Measurements from ENCODE around the gene OPA3.
A peak's percentile ranks its signal among the peaks of the same experiment; 100 is the strongest.
"Not testable (repeated sequence)": the region's sequence is repeated elsewhere in the genome, so short reads cannot be mapped to it uniquely, and the experiment has no call there.

OPA3 gene

DNA sequence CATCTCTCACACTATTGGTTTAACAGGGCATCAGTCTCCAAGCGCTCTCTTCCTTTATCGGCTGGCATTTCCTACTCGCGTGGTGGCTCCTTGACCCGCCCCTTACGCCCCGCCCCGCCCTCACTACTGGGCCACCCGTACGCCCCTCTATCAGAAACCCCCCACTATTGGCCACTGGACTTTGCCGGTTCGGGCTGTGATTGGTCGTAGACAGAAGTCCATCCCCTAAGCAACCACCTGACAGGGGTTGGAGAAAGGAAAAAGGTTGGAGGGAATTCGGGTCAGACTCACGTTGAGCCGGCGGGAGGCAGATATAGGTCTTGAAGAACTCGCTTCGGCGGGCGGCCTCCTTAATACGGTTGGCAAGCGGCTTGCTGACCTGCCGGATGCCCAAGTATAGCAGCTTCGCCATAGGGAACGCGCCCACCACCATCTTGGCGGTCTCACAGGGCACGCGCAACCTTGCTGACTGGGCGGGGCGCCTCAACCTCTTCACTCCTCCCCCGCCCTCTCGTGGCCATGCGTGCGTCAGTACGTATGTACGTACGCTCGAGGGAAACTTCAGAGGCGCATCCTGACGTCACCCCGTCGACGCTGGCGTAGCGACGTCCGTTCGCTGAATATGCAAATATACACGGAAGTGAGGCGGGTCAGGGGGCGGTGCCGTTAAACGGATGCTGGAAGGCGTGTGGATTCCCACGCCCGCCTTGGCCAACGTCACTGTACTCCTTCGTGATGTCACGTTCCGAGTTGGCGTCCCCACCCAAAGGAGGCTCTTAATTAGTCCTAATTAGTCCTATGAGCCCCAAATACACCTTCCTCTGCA, at the start of gene OPA3:
Gene OPA3, minus strand, starts transcription at position 471 of the 826 bp plus-strand sequence. Its CDS starts 38 bp downstream, at position 433.
- peak; percentile 95 to 98 for DNase-seq

DNA sequence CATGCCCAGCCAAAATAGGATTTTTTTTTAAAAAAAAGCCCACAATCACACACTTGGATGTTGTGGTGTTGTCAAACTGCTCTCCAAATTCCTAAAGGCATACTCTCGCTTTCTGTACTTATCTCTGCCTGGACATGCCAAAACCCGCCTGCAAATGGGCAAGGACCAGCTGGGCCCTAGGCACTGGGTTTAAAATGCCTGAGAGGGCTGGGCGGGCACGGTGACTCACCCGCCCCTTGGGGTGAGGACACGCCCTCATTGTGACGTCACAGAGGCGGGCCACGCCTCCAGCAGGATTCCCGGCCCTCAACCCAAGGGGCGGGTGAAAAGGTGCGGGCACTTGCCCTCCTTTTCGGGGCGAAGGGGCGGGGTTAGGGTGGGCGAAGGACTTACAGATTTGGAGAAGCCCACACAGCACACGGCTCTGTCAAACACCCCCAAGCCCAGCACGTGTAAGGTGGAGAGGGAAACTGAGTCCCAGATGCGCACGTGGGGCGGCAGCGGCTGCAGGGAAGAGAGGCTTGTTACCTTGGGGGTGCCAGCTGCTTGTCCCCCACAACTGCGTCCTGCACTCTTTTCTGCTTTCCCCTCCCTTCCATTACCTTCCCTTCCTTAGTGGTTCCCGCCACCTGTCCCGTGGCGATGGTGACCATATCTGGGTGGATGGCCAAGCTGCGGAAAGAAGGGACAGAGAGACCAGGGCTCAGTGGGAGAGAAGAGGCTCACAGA, 48.0 kb upstream of the OPA3 start:
- no peak for DNase-seq

DNA sequence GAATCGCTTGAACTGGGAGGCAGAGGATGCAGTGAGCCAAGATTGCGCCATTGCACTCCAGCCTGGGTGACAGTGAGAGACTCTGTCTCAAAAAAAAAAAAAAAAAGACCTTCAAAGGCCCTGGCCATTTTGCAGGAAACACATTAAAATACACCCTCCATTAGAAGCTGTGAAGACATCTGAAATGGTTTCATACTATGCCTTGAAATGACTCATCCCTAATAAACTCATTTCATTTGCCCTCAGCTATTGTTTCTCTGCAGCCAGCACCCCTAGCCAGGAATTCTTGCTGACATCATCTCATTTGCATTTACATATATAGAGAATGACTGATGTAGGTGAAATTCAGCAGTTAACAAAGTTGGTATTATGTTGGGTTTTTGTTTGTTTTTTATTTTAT, 45.9 kb upstream of the OPA3 start:
- DNase-seq, result no peak

DNA sequence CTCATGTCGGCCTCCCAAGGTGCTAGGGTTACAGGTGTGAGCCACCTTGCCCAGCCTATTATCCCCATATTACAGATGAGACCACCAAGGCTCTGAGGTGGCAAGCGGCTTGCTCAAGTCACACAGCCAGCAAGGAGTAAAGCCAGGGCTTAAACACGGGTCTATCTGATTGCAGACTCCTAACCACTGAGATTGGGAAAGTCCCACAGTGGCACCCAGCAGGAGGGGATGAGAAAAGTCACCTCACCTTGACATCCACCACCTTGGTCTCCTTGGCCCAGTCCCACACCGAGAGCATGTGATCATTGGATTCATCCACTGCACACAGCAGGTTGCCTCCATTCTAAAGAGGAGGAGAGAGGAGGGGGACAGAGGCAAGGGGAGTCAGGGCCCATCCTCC, 45.1 kb upstream of the OPA3 start:
- no peak for DNase-seq

GRCh38 chr19:45628219-45628618, 43.6 kb upstream of the OPA3 start:
- DNase-seq, result not testable (repeated sequence)

DNA sequence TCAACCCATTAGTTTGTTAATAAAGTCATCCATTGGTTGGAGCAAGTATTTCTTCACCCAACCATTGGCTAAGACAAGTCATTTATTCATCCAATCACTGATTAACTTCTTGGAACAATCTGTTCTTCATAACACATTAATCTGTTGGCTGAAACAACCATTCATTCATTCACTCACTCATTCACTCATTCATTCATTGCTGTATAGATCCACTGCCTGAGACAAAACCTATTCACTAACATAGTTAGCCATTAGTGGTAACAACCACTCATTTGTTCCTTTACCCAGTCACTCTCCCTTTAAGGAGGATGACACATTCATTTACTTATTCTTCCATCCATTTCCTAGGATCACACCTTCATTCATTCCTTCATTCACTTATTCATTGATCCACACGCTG, 39.4 kb upstream of the OPA3 start:
- no peak for DNase-seq

DNA sequence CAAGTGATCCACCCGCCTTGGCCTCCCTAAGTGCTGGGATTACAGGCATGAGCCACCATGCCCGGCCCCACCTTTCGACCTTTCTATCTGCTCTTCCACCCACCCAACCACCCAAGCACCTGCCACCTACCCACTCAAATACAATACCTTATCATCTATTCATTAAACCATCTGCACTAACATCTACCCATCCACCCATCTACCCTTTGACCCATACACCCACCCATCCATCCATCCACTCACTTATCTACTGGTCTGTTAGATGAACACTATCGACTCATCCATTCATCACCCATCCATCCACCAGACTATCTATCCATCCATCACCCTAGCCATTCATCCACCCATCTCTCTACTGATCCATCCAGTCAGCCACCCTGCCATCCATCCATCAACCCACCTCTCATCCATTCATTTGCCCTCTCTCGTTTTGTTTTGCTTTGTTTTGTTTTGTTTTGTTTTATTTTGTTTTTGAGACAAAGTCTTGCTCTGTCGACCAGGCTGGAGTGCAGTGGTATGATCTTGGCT, 37.4 kb upstream of the OPA3 start:
- no peak for DNase-seq

GRCh38 chr19:45621389-45621788, 36.8 kb upstream of the OPA3 start:
- no peak for DNase-seq

DNA sequence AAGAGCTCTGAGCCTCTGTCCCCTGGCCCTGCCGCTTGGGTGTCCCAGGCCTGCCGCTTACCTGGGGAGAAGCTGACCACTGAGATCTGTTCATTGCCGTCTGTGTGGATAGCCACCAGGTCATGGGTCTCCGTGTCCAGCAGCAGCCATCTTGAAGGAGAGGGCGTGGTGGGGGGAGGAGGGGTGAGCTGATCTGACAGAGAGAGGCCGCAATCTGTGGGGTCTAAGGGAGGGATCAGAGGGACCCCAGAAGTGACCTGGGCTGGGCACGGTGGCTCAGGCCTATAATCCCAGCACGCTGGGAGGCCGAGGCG, 32.1 kb upstream of the OPA3 start:
- no peak for DNase-seq

DNA sequence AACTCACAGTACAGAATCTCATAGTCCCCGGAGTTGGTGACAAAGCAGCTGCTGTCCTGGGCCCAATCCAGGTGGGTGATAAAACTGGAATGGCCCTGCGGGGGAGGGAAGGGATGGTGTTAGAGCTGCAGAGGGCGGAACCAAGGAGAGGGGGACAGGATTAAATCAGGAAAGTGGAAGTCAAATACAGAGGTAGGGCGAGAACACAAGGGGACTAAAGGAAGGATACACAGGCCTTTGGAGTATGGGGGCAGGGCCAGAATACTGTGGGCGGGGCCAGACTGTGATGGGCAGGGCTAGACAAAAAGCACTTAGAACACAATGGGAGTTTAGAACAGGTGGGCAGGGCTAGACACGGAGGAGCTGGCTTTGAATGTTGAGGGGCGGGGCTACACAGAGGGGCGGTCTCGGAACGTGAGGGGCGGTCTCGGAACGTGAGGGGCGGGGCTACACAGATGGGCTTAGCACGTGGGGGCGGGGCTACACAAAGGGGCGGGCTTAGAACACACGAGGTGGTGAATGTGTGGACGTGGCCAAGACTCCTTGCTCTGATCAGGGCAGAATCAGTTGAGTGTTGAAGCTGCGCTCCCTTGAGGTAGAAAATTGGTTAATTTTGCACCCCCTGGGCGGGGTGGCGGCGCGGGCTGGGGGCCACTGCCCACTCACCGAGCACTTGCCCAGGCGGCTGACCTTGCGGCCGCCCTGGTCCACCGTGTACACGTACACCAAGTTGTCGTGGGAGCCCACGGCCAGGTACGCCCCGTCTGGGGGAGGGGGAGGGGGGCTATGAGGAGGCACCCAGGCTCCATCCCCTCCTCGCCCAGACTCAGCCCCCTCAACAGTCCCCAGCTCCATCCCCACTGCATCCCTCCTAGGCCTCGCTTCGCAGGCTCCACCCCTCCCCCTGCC, 31.4 kb upstream of the OPA3 start:
- DNase-seq, result no peak

DNA sequence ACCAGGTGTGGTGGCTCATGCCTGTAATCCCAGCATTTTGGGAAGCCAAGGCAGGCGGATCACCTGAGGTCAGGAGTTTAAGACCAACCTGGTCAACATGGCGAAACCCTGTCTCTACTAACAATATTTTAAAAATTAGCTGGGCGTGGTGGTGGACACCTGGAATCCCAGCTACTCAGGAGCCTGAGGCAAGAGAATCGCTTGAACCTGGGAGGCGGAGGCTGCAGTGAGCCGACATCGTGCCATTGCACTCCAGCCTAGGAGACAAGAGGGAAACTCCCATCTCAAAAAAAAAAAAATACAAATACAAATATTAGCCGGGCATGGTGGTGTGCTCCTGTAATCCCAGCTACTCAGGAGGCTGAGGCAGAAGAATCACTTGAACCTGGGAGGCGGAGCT, 30.5 kb upstream of the OPA3 start:
- DNase-seq, result not testable (repeated sequence)

DNA sequence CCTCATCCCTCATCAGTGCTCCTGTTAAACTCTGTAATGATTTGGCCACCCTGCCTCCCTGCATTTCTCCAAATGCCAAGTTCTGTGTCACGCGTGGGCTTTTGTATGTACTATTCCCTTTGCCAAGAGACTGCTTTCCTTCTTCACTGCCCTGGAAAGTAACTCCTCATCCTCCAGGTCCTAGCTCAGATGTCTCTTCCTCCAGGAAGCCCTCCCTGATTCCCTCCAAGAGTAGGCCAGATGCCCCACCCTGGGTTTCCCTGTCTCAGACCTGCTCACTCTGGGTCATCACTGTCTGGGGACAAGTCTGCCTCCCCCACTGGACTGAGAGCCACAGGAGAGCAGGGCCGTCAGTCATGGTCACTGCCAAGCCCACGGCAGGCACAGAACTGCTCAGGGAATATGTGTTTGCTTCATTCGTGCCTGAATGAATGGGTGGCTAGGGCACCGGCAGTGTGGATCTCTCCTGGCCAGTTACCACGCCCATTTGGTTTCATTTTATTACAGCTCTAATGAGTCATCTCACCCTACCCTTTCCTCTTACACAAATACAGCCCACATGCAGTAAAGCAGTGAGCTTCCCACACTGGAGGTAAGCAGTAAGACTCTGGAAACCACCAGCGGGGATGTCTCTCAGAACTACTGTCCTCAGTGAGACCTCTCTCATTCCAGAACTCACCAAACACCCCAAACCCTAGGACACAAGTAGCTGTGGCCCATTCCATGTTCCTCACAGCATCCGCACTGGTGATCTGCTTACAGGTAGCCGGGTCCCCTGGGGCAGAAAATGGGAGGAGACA, 29.5 kb upstream of the OPA3 start:
- DNase-seq, result no peak

DNA sequence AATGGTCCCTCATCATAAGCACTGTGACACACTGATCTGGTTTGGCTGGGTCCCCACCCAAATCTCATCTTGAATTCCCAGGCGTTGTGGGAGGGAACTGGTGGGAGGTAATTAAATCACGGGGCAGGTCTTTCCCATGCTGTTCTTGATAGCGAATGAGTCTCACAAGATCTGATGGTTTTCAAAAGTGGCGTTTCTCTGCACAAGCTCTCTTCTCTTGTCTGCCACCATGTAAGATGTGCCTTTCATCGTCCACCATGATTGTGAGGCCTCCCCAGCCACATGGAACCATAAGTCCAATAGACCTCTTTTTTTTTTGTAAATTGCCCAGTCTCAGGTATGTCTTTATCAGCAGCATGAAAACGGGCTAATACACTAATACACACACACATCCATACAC, 24.3 kb upstream of the OPA3 start:
- no peak for DNase-seq

DNA sequence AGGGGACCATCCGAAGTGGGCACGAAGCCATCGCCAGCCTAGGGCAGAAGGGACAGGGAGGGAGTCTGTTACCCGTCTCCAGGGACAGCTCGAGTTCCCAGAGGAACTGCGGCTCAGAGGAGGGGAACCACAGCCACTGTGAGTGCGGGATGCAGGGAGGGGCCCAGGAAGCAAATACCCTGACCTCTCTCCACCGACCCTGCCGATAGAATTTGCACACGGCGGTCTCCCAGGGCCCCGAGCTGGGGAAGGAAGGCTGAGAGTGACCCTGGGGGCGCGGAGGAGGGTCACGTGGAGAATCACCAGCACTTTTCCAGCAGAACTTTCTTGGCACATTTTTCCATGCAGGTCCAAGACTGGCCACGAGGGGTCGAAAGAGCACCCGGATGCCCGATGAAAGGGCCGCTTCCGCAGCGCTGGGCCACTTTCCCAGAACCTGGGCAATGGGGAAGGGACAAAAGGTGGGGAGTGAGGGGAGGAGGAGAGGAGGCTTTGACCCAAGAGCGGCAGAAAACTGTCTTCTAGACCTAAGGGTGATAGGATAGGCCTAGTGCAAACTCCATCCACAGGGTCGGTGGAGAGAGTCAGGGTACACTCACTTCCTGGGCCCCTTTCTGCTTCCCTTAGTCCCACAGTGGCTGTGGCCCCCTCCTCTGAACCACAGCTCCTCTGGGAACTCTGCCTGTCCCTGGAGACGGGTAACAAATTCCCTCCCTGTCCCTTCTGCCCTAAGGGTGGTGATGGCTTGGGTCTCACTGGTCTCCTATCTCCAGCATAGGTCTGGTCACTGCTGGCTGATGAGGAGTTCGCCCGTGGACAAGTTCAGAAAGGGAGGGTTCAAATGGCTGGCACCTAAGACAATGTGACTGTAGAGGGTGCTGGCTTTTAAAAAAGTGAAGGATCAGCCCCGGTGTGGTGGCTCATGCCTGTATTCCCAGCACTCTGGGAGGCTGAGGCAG, 22.7 kb upstream of the OPA3 start:
- DNase-seq, result peak in 1 of 2 experiments; percentile 3

DNA sequence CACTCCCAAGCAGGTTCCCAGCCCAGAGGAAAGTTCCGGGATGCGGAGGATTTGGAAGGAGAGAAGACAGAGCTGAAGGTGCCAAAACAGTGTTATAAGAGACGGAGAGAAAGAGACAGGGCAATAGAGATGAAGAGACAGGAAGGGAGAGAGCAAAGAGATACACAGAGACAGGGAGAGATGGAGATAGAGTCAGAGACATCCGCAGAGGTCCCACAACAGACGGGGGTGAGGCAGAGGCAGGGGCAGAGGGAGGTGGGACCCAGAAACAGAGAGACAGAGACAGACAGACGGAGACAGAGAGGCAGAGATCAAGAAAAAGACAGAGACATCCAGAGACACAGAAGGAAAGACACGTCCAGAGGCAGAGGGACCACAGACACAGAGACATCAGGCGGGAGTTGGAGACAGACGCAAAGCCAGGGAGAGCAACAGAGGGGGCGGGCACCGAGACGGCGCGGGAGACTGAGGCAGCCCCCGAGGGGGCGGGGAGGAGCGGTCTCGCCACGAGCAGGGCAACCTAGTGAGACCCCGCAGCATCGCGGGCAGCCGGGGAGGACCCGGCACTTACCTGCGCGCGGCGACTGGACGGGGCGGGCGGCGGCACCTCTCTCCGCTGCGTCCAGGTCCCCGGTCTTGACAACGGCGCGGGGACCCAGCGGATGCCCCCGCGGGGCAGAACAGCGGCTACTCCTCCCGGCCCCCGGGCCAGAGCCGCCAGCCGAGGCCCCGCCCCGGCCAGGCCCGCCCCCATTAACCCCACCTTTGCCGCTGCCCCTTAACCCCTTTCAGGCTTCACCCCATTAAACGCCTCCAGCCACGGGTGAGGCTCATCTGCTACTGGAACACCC, 17.1 kb upstream of the OPA3 start, which contains the start of gene GPR4:
Gene GPR4, minus strand, starts transcription at position 689 of the 851 bp plus-strand sequence. CDS start 10,346 bp downstream, outside the sequence.
- DNase-seq, result no peak

GRCh38 chr19:45601115-45601514, 16.5 kb upstream of the OPA3 start:
- no peak for DNase-seq

DNA sequence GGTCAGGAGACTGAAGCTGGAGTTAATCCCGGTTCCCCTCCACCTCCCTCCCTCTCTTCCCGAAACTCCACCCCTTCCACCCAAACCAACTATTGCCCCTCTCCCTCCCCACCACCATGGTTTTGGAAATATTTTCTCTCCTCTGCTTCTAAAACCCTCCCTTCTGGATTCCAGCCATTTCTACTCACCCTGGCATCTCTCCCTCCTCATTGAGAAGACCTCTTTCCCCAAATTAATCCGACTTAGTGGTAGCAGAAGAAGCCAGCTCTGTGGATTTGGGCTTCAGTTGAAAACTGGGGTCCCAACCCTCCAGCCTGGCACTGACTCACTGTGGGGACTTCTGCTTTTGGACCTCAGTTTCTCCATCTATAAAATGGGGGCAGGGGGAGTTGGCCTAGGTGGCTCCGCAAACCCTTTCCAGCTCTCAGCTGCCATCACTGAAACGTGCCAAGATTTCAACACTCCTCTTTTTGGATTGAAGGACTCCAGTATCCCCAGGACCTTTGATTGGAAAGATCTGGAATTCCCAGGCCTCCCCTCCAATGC, 15.8 kb upstream of the OPA3 start:
- no peak for DNase-seq

GRCh38 chr19:45599286-45599685, 14.7 kb upstream of the OPA3 start:
- no peak for DNase-seq

- DNase-seq, result no peak
Observed at GRCh38 chr19:45598267-45599001, 13.8 kb upstream of the OPA3 start.

All from cerebellar nuclear complex (tissue), 1 donor.